HEK293 (cell line): ENCODE measurements around the gene ZNF541.

Experiments used
- CTCF ChIP-seq: fragments of 450-650 bp; formaldehyde crosslinking; IDR thresholded peaks from 2 replicates; pipeline ENCODE4 v1.5.1; 2016; ENCODE audit warnings: missing biosample characterization, missing genetic modification characterization
- OVOL3 ChIP-seq: fragments of 450-650 bp; formaldehyde crosslinking; IDR thresholded peaks from 2 replicates; pipeline ENCODE4 v1.5.1; 2016; ENCODE audit warnings: missing biosample characterization, missing genetic modification characterization
- ZBTB6 ChIP-seq: fragments of 450-650 bp; formaldehyde crosslinking; IDR thresholded peaks from 2 replicates; pipeline ENCODE4 v1.5.1; 2017; ENCODE audit warnings: missing biosample characterization, missing genetic modification characterization

- TF ChIP-seq CTCF (tag by site-specific recombination) (no peak), OVOL3 (tag by site-specific recombination) (no peak), ZBTB6 (tag by site-specific recombination) (no peak)
These were observed 28.4 kb upstream of the ZNF541 start for GRCh38 chr19:47601180-47601904.
